Measurements from ENCODE around the gene PSMB10.
"Not testable (repeated sequence)": the region's sequence is repeated elsewhere in the genome, so short reads cannot be mapped to it uniquely, and the experiment has no call there.

The PSMB10 gene

GRCh38 chr16:67941469-67942199 lies 5.0 kb upstream of the PSMB10 start:
- DNase-seq = no peak

DNA sequence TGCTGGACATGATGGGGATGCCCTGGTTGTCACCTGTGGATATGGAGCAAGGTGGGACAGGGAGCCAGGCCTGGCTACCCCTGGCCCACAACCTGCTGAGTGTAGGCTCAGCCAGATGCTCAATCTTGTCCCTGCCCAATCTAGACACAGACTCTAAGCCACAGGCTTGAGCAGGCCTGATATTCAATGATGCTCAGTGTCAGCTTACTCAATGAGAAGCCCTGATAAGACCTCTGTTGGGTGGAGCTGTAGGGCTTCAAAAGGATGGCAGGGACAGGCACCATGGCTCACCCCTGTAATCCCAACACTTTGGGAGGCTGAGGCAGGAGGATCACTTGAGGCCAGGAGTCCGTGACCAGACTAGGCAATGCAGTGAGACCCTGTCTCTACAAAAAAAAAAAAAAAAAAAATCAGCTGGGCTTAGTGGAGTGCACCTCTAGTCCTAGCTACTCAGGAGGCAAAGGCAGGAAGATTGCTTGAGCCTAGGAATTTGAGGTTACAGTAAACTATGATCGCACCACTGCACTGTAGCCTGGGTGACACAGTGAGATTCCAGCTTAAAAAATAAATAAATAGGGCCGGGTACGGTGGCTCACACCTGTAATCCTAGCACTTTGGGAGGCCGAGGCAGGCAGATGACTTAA lies 3.9 kb upstream of the PSMB10 start:
- DNase-seq = no peak

DNA sequence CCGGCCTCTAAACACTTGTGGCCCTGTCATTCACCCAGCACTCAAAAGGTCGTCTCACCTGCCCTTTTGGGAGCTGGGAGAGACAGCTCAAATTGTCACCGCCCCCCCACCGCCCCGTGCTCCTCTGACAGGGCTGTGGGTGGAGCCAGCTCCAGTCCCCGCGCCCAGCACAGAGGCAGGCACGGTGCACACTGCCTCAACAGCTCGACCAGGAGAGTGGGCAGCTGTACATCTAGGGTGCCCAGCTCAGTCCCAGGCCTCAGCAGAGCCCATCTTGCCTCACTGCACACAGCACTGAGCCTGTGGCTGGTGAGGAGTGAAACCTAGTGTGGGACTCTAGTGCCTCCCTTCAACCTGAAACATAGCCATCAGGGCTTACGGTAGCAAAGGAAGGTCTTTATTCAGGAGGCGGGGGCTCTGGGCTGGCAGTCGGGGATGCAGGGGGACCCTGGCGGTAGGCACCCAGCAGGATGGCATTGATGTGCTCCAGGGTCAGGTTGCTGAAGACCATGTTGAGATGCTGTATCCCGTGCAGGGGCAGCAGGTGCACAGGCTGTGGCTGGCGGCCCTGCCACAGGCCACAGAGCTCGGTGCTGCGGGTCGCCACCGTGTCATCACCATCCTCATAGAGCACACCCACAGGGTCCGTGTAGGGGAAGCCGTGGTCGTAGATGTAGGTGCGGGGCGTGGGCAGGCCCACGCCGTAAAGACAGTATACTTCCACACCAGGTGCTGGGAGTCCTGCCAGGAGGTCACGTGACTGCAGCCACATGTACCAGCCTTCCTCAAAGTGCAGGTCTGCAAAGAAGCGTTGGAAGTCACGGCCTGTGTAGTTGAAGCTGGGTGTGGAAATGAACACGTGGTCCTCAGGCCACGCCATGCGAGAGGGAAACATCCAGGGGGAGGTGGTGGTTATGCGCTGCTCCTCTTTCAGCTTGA lies 3.1 kb upstream of the PSMB10 start:
- peak; percentile 41 to 47 for DNase-seq

GRCh38 chr16:67937713-67938112 lies 1.1 kb upstream of the PSMB10 start:
- DNase-seq = not testable (repeated sequence)

GRCh38 chr16:67936880-67937605 lies 393 bp upstream of the PSMB10 start:
- peak; percentile 76 for DNase-seq

GRCh38 chr16:67935402-67936123 lies 1.1 kb downstream of the PSMB10 start:
- DNase-seq = peak; percentile 93 to 95

GRCh38 chr16:67935101-67935401 lies 1.6 kb downstream of the PSMB10 start:
- DNase-seq = no peak

GRCh38 chr16:67934306-67935100 lies 2.1 kb downstream of the PSMB10 start:
- no peak for DNase-seq

DNA sequence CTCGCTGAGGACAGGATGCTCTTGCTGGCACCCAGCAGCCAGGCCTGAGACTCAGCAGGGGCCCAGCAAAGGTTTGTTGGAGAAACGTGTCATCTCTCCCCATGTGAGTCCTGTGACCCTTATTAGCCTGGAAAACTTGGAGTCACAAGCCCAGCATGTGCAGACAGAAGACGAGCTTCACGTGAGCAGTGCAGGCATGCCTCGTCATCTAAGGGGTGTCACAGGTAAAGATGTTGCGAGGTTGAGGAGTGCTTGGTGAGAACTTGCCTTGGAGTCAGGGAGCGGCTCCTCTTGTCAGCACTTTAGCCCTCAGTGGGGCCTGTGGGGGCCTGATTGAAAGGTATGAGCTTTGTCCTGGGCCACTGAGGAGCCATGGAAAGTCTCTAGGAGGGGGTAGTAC lies 2.8 kb downstream of the PSMB10 start:
- no peak for DNase-seq

GRCh38 chr16:67932462-67932840 lies 4.2 kb downstream of the PSMB10 start:
- DNase-seq = no peak

DNA sequence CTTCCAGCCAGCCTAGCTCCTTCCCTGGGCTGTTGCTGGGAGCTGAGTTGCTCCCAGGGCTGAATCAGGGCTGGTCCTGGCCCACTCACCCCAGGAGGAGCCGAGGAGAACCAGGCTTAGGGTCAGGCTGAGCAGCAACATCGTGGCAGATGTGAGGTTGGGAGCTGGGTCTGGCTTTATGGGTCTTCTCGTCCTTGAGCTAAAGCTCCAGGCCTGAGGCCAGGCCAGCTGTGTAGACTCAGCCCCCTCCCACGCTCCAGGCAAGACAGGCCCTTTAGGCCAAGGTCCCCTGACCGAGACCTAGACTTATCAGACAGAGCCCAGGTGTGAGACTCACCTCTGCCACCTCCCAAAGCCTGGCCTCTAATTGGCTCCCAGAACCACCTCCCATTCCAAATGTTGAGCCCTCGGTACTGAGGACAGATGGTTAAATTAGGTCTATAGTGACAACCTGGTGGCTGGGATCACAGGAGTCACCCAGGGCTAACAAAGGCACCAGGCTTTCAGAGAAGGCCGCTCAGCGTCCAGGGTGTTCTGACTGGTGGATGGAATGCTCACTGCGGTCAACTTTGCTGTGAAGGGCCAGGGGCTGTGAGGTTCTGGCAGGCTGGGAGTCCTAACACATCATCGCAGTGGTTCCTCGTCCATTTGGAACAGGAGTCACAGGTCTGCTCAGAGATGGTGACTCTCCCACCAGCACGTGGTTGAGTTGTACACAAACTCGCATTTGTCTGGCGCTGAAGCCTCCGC lies 4.8 kb downstream of the PSMB10 start, which contains the start of gene CTRL:
TSS of gene CTRL (minus strand) at position 151 of the 750 bp plus-strand sequence. CDS start at position 141, 10 bp downstream.
- DNase-seq = no peak

- DNase-seq = no peak
Observed at GRCh38 chr16:67930678-67931211, 5.9 kb downstream of the PSMB10 start.

DNA sequence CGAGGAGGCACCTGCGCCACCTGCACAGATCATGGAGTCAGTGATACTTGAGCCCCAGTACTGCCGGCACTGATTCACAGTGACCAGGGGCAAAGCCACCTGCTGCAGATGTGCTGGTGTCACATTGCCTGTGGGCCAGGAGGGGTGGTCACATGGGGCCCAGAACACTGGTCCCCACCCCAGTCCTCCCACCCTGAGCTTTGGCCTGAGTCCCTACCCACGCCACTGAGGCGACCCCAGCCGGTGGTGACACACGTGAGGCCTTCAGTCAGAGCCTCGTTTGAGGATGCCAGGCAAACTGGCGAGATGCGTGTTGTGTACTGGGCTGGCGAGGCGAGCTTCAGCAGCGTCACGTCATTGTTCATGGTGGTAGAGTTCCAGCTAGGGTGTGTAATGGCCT lies 6.5 kb downstream of the PSMB10 start:
- DNase-seq = no peak

- DNase-seq = peak; percentile 74 to 78
Observed at GRCh38 chr16:67928561-67929364, 7.9 kb downstream of the PSMB10 start.

DNA sequence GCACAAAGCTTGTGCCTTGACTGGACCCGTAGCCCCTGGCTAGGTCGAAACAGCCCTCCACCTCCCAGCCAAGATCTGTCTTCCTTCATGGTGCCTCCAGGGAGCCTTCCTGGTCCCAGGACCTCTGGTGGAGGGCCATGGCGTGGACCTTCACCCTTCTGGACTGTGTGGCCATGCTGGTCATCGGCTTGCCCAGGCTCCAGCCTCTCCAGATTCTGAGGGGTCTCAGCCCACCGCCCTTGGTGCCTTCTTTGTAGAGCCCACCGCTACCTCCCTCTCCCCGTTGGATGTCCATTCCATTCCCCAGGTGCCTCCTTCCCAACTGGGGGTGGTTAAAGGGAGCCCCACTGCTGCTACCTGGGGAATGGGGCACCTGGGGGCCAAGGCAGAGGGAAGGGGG lies 8.5 kb downstream of the PSMB10 start:
- DNase-seq = no peak

DNA sequence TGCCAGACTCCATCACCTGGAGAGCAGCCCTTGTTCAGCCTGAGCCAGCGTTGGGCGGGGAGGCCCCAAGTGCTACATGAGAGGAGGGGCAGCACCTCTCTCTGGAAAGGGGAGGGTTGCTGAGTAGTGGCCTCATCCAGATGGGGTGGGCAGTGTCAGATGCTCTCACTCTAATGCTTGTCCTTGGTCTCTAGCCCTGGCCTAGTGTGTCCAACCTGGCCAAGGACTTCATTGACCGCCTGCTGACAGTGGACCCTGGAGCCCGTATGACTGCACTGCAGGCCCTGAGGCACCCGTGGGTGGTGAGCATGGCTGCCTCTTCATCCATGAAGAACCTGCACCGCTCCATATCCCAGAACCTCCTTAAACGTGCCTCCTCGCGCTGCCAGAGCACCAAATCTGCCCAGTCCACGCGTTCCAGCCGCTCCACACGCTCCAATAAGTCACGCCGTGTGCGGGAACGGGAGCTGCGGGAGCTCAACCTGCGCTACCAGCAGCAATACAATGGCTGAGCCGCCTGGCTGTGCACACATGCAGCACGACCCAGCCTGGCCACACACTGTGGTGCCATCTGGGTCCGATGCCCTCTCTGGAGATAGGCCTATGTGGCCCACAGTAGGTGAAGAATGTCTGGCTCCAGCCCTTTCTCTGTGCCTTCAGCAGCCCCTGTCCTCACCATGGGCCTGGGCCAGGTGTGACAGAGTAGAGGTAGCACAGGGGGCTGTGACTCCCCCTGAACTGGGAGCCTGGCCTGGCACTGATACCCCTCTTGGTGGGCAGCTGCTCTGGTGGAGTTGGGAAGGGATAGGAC lies 9.3 kb downstream of the PSMB10 start:
- DNase-seq = no peak

DNA sequence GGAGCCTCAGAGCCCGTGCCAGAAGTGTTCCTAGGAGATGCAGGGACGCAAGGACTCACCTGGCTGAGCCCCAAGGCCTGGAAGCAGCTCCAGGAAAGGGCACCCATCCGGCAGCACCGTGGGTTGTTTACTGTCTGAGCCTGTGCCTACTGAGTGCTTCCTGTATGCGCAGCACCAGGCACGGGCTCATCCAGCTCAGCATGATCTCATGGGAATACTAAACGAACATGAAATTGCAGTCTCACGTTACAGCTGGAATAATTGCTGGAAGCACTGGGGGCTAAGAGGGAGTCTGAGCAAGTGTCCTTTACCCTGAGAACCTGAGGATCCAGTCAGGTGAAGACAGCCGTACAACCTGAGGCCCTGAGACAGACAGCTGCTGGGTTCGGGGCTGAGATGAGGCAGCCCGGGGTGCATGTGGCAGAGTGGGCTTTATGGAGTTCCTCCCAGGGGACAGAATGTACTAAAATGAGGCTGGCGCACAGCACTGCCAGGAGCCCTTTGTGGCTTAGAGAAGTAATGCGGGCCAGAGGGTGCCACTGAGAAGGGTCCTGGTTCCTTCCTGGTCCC lies 10.4 kb downstream of the PSMB10 start:
- DNase-seq = no peak

Data from activated CD4-positive, alpha-beta T cell treated with anti-CD3 and anti-CD28 coated beads for 4 hours (primary cell).